Measurements from ENCODE around the gene SMARCA2. TPM values are rescaled to one million over a fixed set of nuclear protein-coding genes. Genes with fewer than 3 reads are reported as not detected.

The SMARCA2 gene
- total RNA-seq, 1 donor from 2014 or later, result 4.2 TPM

DNA sequence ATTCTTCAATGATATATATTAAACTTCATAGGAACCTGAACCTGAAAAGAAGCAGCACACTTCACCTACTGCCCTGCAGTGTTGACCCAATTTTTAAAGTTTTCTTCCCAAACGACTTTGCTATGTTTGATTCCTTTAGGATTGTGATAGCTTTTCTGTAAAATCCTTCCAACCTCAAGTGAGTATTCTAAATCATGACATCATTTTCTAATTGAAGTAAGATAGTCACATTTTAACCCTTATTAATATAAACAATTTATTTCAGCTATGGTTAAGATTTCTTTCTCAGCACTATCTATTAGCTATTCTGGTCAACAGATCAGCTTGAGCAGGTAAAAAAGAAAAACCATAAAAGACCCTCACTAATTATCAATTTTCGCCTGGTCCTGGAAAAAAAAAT is 162.0 kb downstream of the SMARCA2 start:
- no peak overlapping the region for H3K27ac Mint-ChIP-seq
- Histone ChIP-seq H3K9ac (no peak overlapping the region), H3K4me1 (peaks cover 25% of the 10 kb centered on the region)

DNA sequence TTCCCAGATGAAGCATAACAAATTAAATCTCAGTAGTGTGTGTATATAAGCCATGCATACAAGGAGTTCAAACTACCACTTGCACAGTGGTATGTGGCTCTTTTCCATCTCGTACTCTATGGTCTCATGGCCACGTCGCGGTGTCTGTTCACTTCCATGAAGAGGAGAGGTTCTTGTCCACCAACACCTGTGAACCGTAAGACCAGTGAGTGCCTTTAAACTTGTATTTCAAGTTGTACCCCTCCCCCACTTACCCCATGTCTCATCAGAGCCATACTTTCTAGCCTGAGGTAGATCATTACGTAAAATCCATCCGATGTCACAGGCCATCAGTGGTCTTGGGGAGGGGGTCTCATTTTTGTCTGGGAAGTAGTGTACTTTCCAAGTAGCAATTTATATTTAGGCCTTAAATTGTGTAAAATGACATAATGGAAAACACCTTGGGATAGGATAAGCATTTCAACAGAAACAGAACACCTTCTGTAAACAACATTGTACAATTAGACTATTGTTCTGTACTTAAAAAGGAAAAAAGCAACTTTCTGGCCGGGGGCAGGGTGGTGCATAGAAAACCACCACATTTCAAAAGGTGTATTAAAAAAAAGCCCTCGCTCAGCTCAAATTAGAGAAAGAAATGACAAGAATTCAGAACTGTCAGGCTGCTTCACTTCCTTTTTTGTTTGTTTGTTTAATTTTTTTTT is 163.0 kb downstream of the SMARCA2 start:
- Histone ChIP-seq H3K27me3 (no peaks in the 10 kb centered on the region), H3K9me3 (ENCODE audit: low read depth) (no peaks in the 10 kb centered on the region), H2AFZ (replicated peaks) (no peak overlapping the region), H3K4me3 (no peak overlapping the region), H3K9ac (no peak overlapping the region), H3K4me2 (no peak overlapping the region), H3K36me3 (no peaks in the 10 kb centered on the region), H3K4me1 (peaks cover 26% of the 10 kb centered on the region), H4K20me1 (ENCODE audit: low read depth) (no peaks in the 10 kb centered on the region), H3K79me2 (ENCODE audit: low read depth) (no peaks in the 10 kb centered on the region), H3K27ac (no peak overlapping the region), H3F3A (ENCODE audit: low read depth) (no peaks in the 10 kb centered on the region)
- Mint-ChIP-seq H3K4me3 (no peak overlapping the region), H3K27ac (peak overlapping the region; percentile 9), H3K4me1 (peaks cover 40% of the 10 kb centered on the region), H3K27me3 (ENCODE audit: insufficient read depth, low read depth) (no peaks in the 10 kb centered on the region), H3K9me3 (peaks cover 3% of the 10 kb centered on the region), H3K36me3 (peaks cover 7% of the 10 kb centered on the region)
- no peak for DNase-seq (ENCODE audit: low spot score)
- no peak for TF ChIP-seq EZH2phosphoT487 (IDR thresholded peaks at IDR 0.05)
- no peak for TF ChIP-seq EZH2 (IDR thresholded peaks at IDR 0.05)
- TF ChIP-seq, protein P1, sequence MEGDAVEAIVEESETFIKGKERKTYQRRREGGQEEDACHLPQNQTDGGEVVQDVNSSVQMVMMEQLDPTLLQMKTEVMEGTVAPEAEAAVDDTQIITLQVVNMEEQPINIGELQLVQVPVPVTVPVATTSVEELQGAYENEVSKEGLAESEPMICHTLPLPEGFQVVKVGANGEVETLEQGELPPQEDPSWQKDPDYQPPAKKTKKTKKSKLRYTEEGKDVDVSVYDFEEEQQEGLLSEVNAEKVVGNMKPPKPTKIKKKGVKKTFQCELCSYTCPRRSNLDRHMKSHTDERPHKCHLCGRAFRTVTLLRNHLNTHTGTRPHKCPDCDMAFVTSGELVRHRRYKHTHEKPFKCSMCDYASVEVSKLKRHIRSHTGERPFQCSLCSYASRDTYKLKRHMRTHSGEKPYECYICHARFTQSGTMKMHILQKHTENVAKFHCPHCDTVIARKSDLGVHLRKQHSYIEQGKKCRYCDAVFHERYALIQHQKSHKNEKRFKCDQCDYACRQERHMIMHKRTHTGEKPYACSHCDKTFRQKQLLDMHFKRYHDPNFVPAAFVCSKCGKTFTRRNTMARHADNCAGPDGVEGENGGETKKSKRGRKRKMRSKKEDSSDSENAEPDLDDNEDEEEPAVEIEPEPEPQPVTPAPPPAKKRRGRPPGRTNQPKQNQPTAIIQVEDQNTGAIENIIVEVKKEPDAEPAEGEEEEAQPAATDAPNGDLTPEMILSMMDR (IDR thresholded peaks at IDR 0.05), result no peak

More for the DNA sequence above, 162.0 kb downstream of the SMARCA2 start:
- H3K27me3 ChIP-seq, result no peaks in the 10 kb centered on the region
- no peaks in the 10 kb centered on the region for H4K20me1 ChIP-seq (ENCODE audit: low read depth)
- no peaks in the 10 kb centered on the region for H3K9me3 ChIP-seq (ENCODE audit: low read depth)
- Mint-ChIP-seq H3K27me3 (ENCODE audit: insufficient read depth, low read depth) (peaks cover 2% of the 10 kb centered on the region), H3K4me1 (peaks cover 40% of the 10 kb centered on the region), H3K4me3 (no peak overlapping the region), H3K36me3 (peaks cover 14% of the 10 kb centered on the region), H3K9me3 (peaks cover 9% of the 10 kb centered on the region)
- DNase-seq (ENCODE audit: low spot score), result no peak
- no peaks in the 10 kb centered on the region for H3F3A ChIP-seq (ENCODE audit: low read depth)
- no peak overlapping the region for H3K27ac ChIP-seq
- no peak overlapping the region for H3K4me3 ChIP-seq
- H3K36me3 ChIP-seq, result no peaks in the 10 kb centered on the region
- H2AFZ ChIP-seq (replicated peaks), result no peak overlapping the region
- no peak overlapping the region for H3K4me2 ChIP-seq
- no peaks in the 10 kb centered on the region for H3K79me2 ChIP-seq (ENCODE audit: low read depth)
- TF ChIP-seq, protein P1 (IDR thresholded peaks at IDR 0.05), result no peak
- TF ChIP-seq EZH2phosphoT487 (IDR thresholded peaks at IDR 0.05), result no peak
- no peak for TF ChIP-seq EZH2 (IDR thresholded peaks at IDR 0.05)

DNA sequence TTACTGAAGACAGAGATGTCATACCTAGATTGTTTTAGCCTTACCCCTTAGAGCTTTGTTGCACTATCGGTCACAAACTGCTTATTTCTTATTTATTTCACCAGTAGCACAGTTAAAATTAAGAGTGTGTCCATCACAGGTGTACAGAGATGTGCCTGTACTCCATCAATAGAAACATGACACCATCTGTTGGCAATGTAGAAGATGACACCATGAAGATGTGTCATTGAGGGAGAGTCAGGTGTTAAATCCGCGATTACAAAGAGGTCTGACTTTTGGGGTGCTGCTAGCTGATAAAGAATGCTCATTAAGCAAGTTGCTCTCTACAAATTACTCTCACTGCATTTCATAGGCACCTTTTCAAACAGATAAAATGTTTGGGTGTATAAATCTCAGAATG is 164.4 kb downstream of the SMARCA2 start:
- Histone ChIP-seq H3K9ac (no peak overlapping the region), H3K4me3 (no peak overlapping the region), H3K79me2 (ENCODE audit: low read depth) (no peaks in the 10 kb centered on the region), H3K27me3 (no peaks in the 10 kb centered on the region), H3F3A (ENCODE audit: low read depth) (no peaks in the 10 kb centered on the region), H3K36me3 (no peaks in the 10 kb centered on the region), H3K27ac (no peak overlapping the region), H3K9me3 (ENCODE audit: low read depth) (no peaks in the 10 kb centered on the region), H4K20me1 (ENCODE audit: low read depth) (no peaks in the 10 kb centered on the region), H3K4me2 (no peak overlapping the region), H3K4me1 (peaks cover 26% of the 10 kb centered on the region), H2AFZ (replicated peaks) (no peak overlapping the region)
- peak overlapping the region; percentile 98 for H3K27ac Mint-ChIP-seq
- H3K4me1 Mint-ChIP-seq, result peaks cover 36% of the 10 kb centered on the region
- H3K4me3 Mint-ChIP-seq, result peak overlapping the region; percentile 15
- DNase-seq (ENCODE audit: low spot score), result no peak
- TF ChIP-seq EZH2phosphoT487 (IDR thresholded peaks at IDR 0.05) (no peak), EZH2 (IDR thresholded peaks at IDR 0.05) (no peak)
- TF ChIP-seq, protein P1 (IDR thresholded peaks at IDR 0.05), result no peak
- H3K9me3 Mint-ChIP-seq, result peaks cover 3% of the 10 kb centered on the region
- peaks cover 2% of the 10 kb centered on the region for H3K36me3 Mint-ChIP-seq
- no peaks in the 10 kb centered on the region for H3K27me3 Mint-ChIP-seq (ENCODE audit: insufficient read depth, low read depth)
